Keratinocyte (primary cell): ENCODE results near the gene FAM156A. TPM values are rescaled to one million over a fixed set of nuclear protein-coding genes. Genes with fewer than 3 reads are reported as not detected.

Experiments
- DNase-seq: peaks from one replicate; pipeline ENCODE4 v3.0.0-alpha.2; 2011; ENCODE audit warnings: low read depth, missing footprints, low spot score
- FAIRE-seq: peaks from 2 replicates; lab custom pipeline; 2011; peaks lifted over from hg19 to GRCh38; lab: Jason Lieb, UNC
- H2AFZ ChIP-seq: 2 replicates; pipeline ENCODE4 v1.6.0; 2012; ENCODE audit warnings: low read length, control low read depth, inconsistent platforms; ENCODE audit not compliant: control insufficient read depth
- H3K27ac ChIP-seq: 2 replicates; pipeline ENCODE4 v1.5.1; 2011; ENCODE audit warnings: low read length; ENCODE audit not compliant: control insufficient read depth, insufficient read depth
- H3K27me3 ChIP-seq: 3 replicates; pipeline ENCODE4 v1.6.0; 2011; ENCODE audit warnings: low read length; ENCODE audit not compliant: control insufficient read depth, insufficient read depth; ENCODE audit errors: extremely low read depth
- H3K36me3 ChIP-seq, 2 experiments: 2 replicates in 1 of 2; 3 replicates in 1 of 2; pipeline ENCODE4 v1.5.1; 2011; ENCODE audit warnings: low read length in 2 of 2, mild to moderate bottlenecking in 1 of 2; ENCODE audit not compliant: control insufficient read depth in 2 of 2, insufficient read depth in 2 of 2; ENCODE audit errors: extremely low read depth in 1 of 2
- H3K4me1 ChIP-seq: 3 replicates; pipeline ENCODE4 v1.5.1; 2011; ENCODE audit warnings: low read length; ENCODE audit not compliant: control insufficient read depth, insufficient read depth; ENCODE audit errors: extremely low read depth
- H3K4me2 ChIP-seq: 3 replicates; pipeline ENCODE4 v1.6.0; 2011; ENCODE audit warnings: low read depth, low read length; ENCODE audit not compliant: control insufficient read depth, insufficient read depth; ENCODE audit errors: extremely low read depth
- H3K4me3 ChIP-seq, 3 experiments: fragments of 200-600 bp in 1 of 3; sonication (generic) in 1 of 3; 2 replicates in 2 of 3; 3 replicates in 1 of 3; pipeline ENCODE4 v1.5.1; 2011 to 2016; ENCODE audit warnings: low read length in 3 of 3, mild to moderate bottlenecking in 3 of 3, control low read depth in 2 of 3, inconsistent platforms in 1 of 3, low read depth in 1 of 3, mixed read lengths in 1 of 3, mixed run types in 1 of 3, moderate library complexity in 1 of 3; ENCODE audit not compliant: control insufficient read depth in 2 of 3, insufficient read depth in 2 of 3; ENCODE audit errors: extremely low read depth in 1 of 3
- H3K79me2 ChIP-seq: 2 replicates; pipeline ENCODE4 v1.6.0; 2012; ENCODE audit warnings: low read length; ENCODE audit not compliant: control insufficient read depth, insufficient read depth
- H3K9ac ChIP-seq: 3 replicates; pipeline ENCODE4 v1.6.0; 2011; ENCODE audit warnings: low read length; ENCODE audit not compliant: control insufficient read depth, insufficient read depth; ENCODE audit errors: extremely low read depth
- H3K9me1 ChIP-seq: 3 replicates; pipeline ENCODE4 v1.6.0; 2011; ENCODE audit warnings: low read length; ENCODE audit not compliant: control insufficient read depth, insufficient read depth; ENCODE audit errors: extremely low read depth
- H3K9me3 ChIP-seq: 2 replicates; pipeline ENCODE4 v1.5.1; 2012; ENCODE audit warnings: low read depth, low read length; ENCODE audit not compliant: control insufficient read depth
- H4K20me1 ChIP-seq: 3 replicates; pipeline ENCODE4 v1.6.0; 2011; ENCODE audit warnings: low read length; ENCODE audit not compliant: control insufficient read depth, insufficient read depth; ENCODE audit errors: extremely low read depth
- CTCF ChIP-seq, 3 experiments: IDR thresholded peaks in 1 of 3; conservative IDR thresholded peaks in 1 of 3; optimal IDR thresholded peaks in 1 of 3; 2 replicates in 2 of 3; 3 replicates in 1 of 3; pipeline versions ENCODE3 to v1.5.1; 2011; ENCODE audit warnings: low read length in 3 of 3, mild to moderate bottlenecking in 3 of 3, moderate library complexity in 2 of 3, control low read depth in 1 of 3, inconsistent platforms in 1 of 3; ENCODE audit not compliant: insufficient read depth in 2 of 3; ENCODE audit errors: extremely low read depth in 1 of 3
- EZH2 ChIP-seq: IDR thresholded peaks from one replicate; pipeline ENCODE4 v1.6.1; 2012; ENCODE audit warnings: inconsistent platforms, mild to moderate bottlenecking, low read length, moderate library complexity
- dilution Hi-C: fragments of 300-500 bp; cut with MboI; formaldehyde crosslinking; loops from one replicate; pipeline ENCODE4 v1.7.0; 2020; ENCODE audit warnings: low sequenced_read_pairs; ENCODE audit not compliant: extremely low pct_ligation_motif_present
- polyA plus RNA-seq, 5 experiments: library from polyadenylated mRNA; depleted of rRNA in 3 of 5; stranded (reverse) in 3 of 5; stranded (forward) in 1 of 5; unstranded in 1 of 5; fragments of >200 nt; gene quantifications; 1 replicate in 1 of 5; 2 replicates in 3 of 5; 3 replicates in 1 of 5; pipeline versions ENCODE4 v1.2.1 to v1.2.3, GENCODE V29; 2011 to 2012; ENCODE audit warnings: missing spikeins in 2 of 5, low read depth in 1 of 5, low replicate concordance in 1 of 5

The FAM156A gene
- polyA plus RNA-seq, 1 donor (not counting 4 experiments of a cell fraction or from before 2014, with no cell fraction given) = 12.8 TPM

- H3K4me1 ChIP-seq = no peaks in the 10 kb centered on the region
- TF ChIP-seq CTCF (optimal IDR thresholded peaks at IDR 0.05 in 1 of 3, IDR thresholded peaks at IDR 0.05 in 1 of 3, conservative IDR thresholded peaks at IDR 0.05 in 1 of 3; ENCODE audit: extremely low read depth in 1 of 3, insufficient read depth in 2 of 3, low read length in 3 of 3) = no peak
- TF ChIP-seq EZH2 = no peak
- H2AFZ ChIP-seq = peak overlapping the region; percentile 72
- peak overlapping the region; percentile 75 for H3K4me2 ChIP-seq
- H3K4me3 ChIP-seq = peak overlapping the region; percentile 41 to 72 (median 66)
- DNase-seq = no peak
- no peaks in the 10 kb centered on the region for H3K9me1 ChIP-seq
- no peak overlapping the region for H3K27ac ChIP-seq
- no peaks in the 10 kb centered on the region for H3K36me3 ChIP-seq
- no peaks in the 10 kb centered on the region for H3K27me3 ChIP-seq
- no peak for FAIRE-seq
- H3K9ac ChIP-seq = peak overlapping the region; percentile 95
- no peaks in the 10 kb centered on the region for H4K20me1 ChIP-seq
- H3K9me3 ChIP-seq = no peaks in the 10 kb centered on the region
- dilution Hi-C loops = no loop called here
- H3K79me2 ChIP-seq = peaks cover 7% of the 10 kb centered on the region
These were observed 37.6 kb upstream of the FAM156A start for GRCh38 chrX:52995987-52996331.

- Histone ChIP-seq H3K27ac (peak overlapping the region; percentile 90), H3K4me2 (peak overlapping the region; percentile 75), H2AFZ (peak overlapping the region; percentile 98), H3K4me3 (peak overlapping the region; percentile 41 to 72 (median 66)), H4K20me1 (no peaks in the 10 kb centered on the region), H3K9me3 (no peaks in the 10 kb centered on the region), H3K4me1 (no peaks in the 10 kb centered on the region), H3K9ac (peak overlapping the region; percentile 95), H3K27me3 (no peaks in the 10 kb centered on the region), H3K36me3 (no peaks in the 10 kb centered on the region), H3K79me2 (peaks cover 7% of the 10 kb centered on the region), H3K9me1 (no peaks in the 10 kb centered on the region)
- FAIRE-seq (peak; percentile 5), DNase-seq (peak; percentile 28)
- TF ChIP-seq CTCF (optimal IDR thresholded peaks at IDR 0.05 in 1 of 3, IDR thresholded peaks at IDR 0.05 in 1 of 3, conservative IDR thresholded peaks at IDR 0.05 in 1 of 3; ENCODE audit: extremely low read depth in 1 of 3, insufficient read depth in 2 of 3, low read length in 3 of 3) (peak; percentile 58 to 77 (median 68)), EZH2 (no peak)
- dilution Hi-C loops = no loop called here
These were observed 37.0 kb upstream of the FAM156A start for GRCh38 chrX:52995135-52995986.
